ENCODE data around the gene AOX1. TPM values are rescaled to one million over a fixed set of nuclear protein-coding genes. Genes with fewer than 3 reads are reported as not detected.

The AOX1 gene
- total RNA-seq, 1 donor from 2014 or later: 3.4 TPM

DNA sequence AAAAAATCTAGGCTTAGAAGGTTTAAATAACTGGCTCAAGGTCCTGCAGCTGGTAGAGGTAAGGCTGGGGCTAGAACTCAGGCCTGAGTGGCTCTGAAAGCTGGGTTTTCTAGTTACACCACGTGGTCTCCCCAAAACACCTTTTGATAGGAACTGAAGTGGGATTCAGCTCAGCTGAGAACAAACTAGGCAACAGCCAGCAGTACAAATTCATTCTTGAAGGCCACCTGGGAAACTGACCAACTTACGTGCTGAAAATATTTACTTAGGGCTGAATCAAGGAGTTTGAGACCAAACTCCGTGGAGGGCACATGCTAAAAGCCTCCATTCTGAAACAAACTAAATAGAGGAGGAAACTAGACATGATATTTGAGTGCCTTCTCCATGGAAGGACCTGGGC is 67.2 kb downstream of the AOX1 start:
- no peaks in the 10 kb centered on the region for H3K36me3 Mint-ChIP-seq (ENCODE audit: low read depth, unreplicated experiment)
- Histone ChIP-seq H3K79me2 (ENCODE audit: insufficient read depth, low read length) (no peaks in the 10 kb centered on the region), H4K20me1 (ENCODE audit: insufficient read depth, low read length) (no peaks in the 10 kb centered on the region), H3K36me3 (ENCODE audit: insufficient read depth, low read length) (no peaks in the 10 kb centered on the region), H3K4me3 (ENCODE audit: insufficient read depth, low read depth, low read length) (no peak overlapping the region), H3K4me2 (ENCODE audit: low read length) (no peak overlapping the region), H3K4me1 (ENCODE audit: insufficient read depth, low read length) (no peaks in the 10 kb centered on the region), H2AFZ (ENCODE audit: low read depth, low read length) (no peak overlapping the region), H3K27ac (ENCODE audit: low read depth, low read length) (no peak overlapping the region), H3K9me3 (ENCODE audit: insufficient read depth, low read depth, low read length) (no peaks in the 10 kb centered on the region), H3K9ac (ENCODE audit: low read length) (no peak overlapping the region), H3K27me3 (ENCODE audit: insufficient read depth, low read length) (no peaks in the 10 kb centered on the region)
- peaks cover 8% of the 10 kb centered on the region for H3K27me3 Mint-ChIP-seq (ENCODE audit: low read depth, unreplicated experiment)
- no peak overlapping the region for H3K27ac Mint-ChIP-seq (ENCODE audit: unreplicated experiment)
- no peaks in the 10 kb centered on the region for H3K4me1 Mint-ChIP-seq (ENCODE audit: low read depth, unreplicated experiment)
- FAIRE-seq: no peak
- TF ChIP-seq, protein P1, sequence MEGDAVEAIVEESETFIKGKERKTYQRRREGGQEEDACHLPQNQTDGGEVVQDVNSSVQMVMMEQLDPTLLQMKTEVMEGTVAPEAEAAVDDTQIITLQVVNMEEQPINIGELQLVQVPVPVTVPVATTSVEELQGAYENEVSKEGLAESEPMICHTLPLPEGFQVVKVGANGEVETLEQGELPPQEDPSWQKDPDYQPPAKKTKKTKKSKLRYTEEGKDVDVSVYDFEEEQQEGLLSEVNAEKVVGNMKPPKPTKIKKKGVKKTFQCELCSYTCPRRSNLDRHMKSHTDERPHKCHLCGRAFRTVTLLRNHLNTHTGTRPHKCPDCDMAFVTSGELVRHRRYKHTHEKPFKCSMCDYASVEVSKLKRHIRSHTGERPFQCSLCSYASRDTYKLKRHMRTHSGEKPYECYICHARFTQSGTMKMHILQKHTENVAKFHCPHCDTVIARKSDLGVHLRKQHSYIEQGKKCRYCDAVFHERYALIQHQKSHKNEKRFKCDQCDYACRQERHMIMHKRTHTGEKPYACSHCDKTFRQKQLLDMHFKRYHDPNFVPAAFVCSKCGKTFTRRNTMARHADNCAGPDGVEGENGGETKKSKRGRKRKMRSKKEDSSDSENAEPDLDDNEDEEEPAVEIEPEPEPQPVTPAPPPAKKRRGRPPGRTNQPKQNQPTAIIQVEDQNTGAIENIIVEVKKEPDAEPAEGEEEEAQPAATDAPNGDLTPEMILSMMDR (IDR thresholded peaks at IDR 0.05; ENCODE audit: insufficient read depth, low read depth, low read length): no peak
- no peak for TF ChIP-seq EZH2 (IDR thresholded peaks at IDR 0.05; ENCODE audit: insufficient read depth, low read length)
- no peak for DNase-seq (ENCODE audit: low read depth)
- H3K9me3 Mint-ChIP-seq (ENCODE audit: unreplicated experiment): peaks cover 2% of the 10 kb centered on the region
- H3K4me3 Mint-ChIP-seq (ENCODE audit: unreplicated experiment): no peak overlapping the region

DNA sequence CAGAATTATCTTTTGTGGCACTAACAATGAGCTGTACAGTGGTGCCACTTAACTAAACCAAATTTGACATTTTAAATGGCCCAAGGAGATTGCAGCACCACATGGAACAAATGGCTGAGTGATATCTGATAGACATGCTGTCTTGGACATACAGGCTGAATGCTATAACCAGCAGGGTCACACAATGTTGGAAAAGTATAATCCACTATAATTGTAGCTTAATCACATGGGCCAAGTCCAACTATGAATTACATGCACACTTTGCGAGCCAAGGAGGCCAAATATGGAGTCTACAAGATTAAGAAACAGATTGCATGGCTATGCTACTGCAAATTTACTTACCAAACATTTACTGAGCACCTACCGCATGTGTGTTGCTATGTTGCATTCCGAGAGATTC is 69.0 kb downstream of the AOX1 start:
- H3K4me3 ChIP-seq (ENCODE audit: insufficient read depth, low read depth, low read length): no peak overlapping the region
- no peaks in the 10 kb centered on the region for H3K27me3 ChIP-seq (ENCODE audit: insufficient read depth, low read length)
- no peaks in the 10 kb centered on the region for H3K4me1 ChIP-seq (ENCODE audit: insufficient read depth, low read length)
- H3K36me3 Mint-ChIP-seq (ENCODE audit: low read depth, unreplicated experiment): no peaks in the 10 kb centered on the region
- no peak overlapping the region for H3K27ac Mint-ChIP-seq (ENCODE audit: unreplicated experiment)
- no peak for DNase-seq (ENCODE audit: low read depth)
- TF ChIP-seq, protein P1 (IDR thresholded peaks at IDR 0.05; ENCODE audit: insufficient read depth, low read depth, low read length): no peak
- TF ChIP-seq EZH2 (IDR thresholded peaks at IDR 0.05; ENCODE audit: insufficient read depth, low read length): no peak
- H4K20me1 ChIP-seq (ENCODE audit: insufficient read depth, low read length): no peaks in the 10 kb centered on the region
- no peaks in the 10 kb centered on the region for H3K79me2 ChIP-seq (ENCODE audit: insufficient read depth, low read length)
- H3K4me1 Mint-ChIP-seq (ENCODE audit: low read depth, unreplicated experiment): no peaks in the 10 kb centered on the region
- no peak overlapping the region for H3K27ac ChIP-seq (ENCODE audit: low read depth, low read length)
- H3K36me3 ChIP-seq (ENCODE audit: insufficient read depth, low read length): no peaks in the 10 kb centered on the region
- H3K9me3 Mint-ChIP-seq (ENCODE audit: unreplicated experiment): peaks cover 2% of the 10 kb centered on the region
- H3K9me3 ChIP-seq (ENCODE audit: insufficient read depth, low read depth, low read length): no peaks in the 10 kb centered on the region
- no peak overlapping the region for H3K4me3 Mint-ChIP-seq (ENCODE audit: unreplicated experiment)
- H2AFZ ChIP-seq (ENCODE audit: low read depth, low read length): no peak overlapping the region
- peaks cover 11% of the 10 kb centered on the region for H3K27me3 Mint-ChIP-seq (ENCODE audit: low read depth, unreplicated experiment)
- H3K9ac ChIP-seq (ENCODE audit: low read length): no peak overlapping the region
- no peak overlapping the region for H3K4me2 ChIP-seq (ENCODE audit: low read length)
- FAIRE-seq: no peak

DNA sequence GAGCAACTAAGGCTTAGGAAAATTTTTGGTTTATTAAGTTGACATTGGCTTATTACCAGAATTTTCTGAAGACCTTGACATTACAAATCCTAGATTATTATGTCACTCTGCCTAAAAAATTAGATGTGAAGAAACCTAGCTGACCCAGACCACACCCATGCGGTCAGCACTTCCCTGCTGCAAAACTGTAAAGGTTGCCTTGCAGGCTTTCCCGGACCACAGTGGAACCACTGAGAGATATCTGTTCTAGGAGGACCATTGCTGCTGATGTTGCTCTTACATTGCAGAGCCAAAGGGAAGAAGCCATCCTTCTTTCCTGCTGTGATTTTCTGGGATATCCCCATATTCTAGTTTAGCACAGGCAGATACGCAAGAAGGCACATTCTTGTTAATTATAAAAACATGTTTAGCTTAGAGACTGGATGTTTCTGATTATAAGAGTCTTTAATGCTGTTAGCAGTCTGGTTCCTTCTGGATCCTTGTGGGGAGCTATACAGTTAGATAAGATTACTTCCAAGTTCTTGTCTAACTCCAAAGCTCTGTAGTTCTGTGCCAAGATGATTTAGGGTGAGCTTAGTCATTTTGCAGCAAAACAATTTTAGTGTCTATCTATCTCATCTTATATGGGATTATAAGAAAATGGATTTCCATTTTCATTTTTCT is 70.2 kb downstream of the AOX1 start:
- no peak overlapping the region for H3K4me3 ChIP-seq (ENCODE audit: insufficient read depth, low read depth, low read length)
- no peaks in the 10 kb centered on the region for H3K4me1 ChIP-seq (ENCODE audit: insufficient read depth, low read length)
- no peaks in the 10 kb centered on the region for H3K79me2 ChIP-seq (ENCODE audit: insufficient read depth, low read length)
- H3K27ac ChIP-seq (ENCODE audit: low read depth, low read length): no peak overlapping the region
- H3K4me3 Mint-ChIP-seq (ENCODE audit: unreplicated experiment): no peak overlapping the region
- no peak overlapping the region for H3K9ac ChIP-seq (ENCODE audit: low read length)
- no peaks in the 10 kb centered on the region for H3K4me1 Mint-ChIP-seq (ENCODE audit: low read depth, unreplicated experiment)
- TF ChIP-seq, protein P1 (IDR thresholded peaks at IDR 0.05; ENCODE audit: insufficient read depth, low read depth, low read length): no peak
- TF ChIP-seq EZH2 (IDR thresholded peaks at IDR 0.05; ENCODE audit: insufficient read depth, low read length): no peak
- H3K27me3 Mint-ChIP-seq (ENCODE audit: low read depth, unreplicated experiment): peaks cover 11% of the 10 kb centered on the region
- H3K27me3 ChIP-seq (ENCODE audit: insufficient read depth, low read length): no peaks in the 10 kb centered on the region
- no peaks in the 10 kb centered on the region for H4K20me1 ChIP-seq (ENCODE audit: insufficient read depth, low read length)
- no peaks in the 10 kb centered on the region for H3K36me3 ChIP-seq (ENCODE audit: insufficient read depth, low read length)
- no peak overlapping the region for H2AFZ ChIP-seq (ENCODE audit: low read depth, low read length)
- no peaks in the 10 kb centered on the region for H3K9me3 Mint-ChIP-seq (ENCODE audit: unreplicated experiment)
- no peak overlapping the region for H3K4me2 ChIP-seq (ENCODE audit: low read length)
- FAIRE-seq: no peak
- no peaks in the 10 kb centered on the region for H3K9me3 ChIP-seq (ENCODE audit: insufficient read depth, low read depth, low read length)
- H3K27ac Mint-ChIP-seq (ENCODE audit: unreplicated experiment): no peak overlapping the region
- no peak for DNase-seq (ENCODE audit: low read depth)
- no peaks in the 10 kb centered on the region for H3K36me3 Mint-ChIP-seq (ENCODE audit: low read depth, unreplicated experiment)
